Suprapubic skin (tissue), 4 donors: ENCODE data around the gene RNASE8.

ENCODE experiments used
- CTCF ChIP-seq, 2 donors: fragments of 200-600 bp in 1 of 2; fragments of 450-650 bp in 1 of 2; sonication (generic) in 1 of 2; IDR thresholded peaks; one replicate each; pipeline ENCODE4 v1.5.1; 2016 to 2019; ENCODE audit warnings: antibody characterized with exemption in 2 of 2, mild to moderate bottlenecking in 1 of 2, moderate library complexity in 1 of 2
- EP300 ChIP-seq: sonication (generic); formaldehyde crosslinking; IDR thresholded peaks from one replicate; pipeline ENCODE4 v1.6.1; 2017; ENCODE audit warnings: antibody characterized with exemption
- POLR2A ChIP-seq, 2 donors: fragments of 450-650 bp; IDR thresholded peaks; one replicate each; pipeline ENCODE4 v1.6.1; 2017; ENCODE audit warnings: antibody characterized with exemption in 2 of 2, mild to moderate bottlenecking in 2 of 2, moderate library complexity in 2 of 2
- POLR2AphosphoS5 ChIP-seq, 3 donors: sonication (generic); formaldehyde crosslinking; IDR thresholded peaks; one replicate each; pipeline ENCODE4 v1.6.1; 2017; ENCODE audit warnings: antibody characterized with exemption in 3 of 3

- TF ChIP-seq POLR2AphosphoS5 (IDR thresholded peaks at IDR 0.05), result peak in 1 of 3 donors; percentile 26
- TF ChIP-seq CTCF (IDR thresholded peaks at IDR 0.05), result peak in 1 of 2 donors; percentile 7
- no peak for TF ChIP-seq POLR2A (IDR thresholded peaks at IDR 0.05)
- no peak for TF ChIP-seq EP300
These were observed 40.7 kb downstream of the RNASE8 start, which contains the start of gene ZNF219 for GRCh38 chr14:21098076-21098891.
